ENCODE data around the gene BPIFB2. TPM values are rescaled to one million over a fixed set of nuclear protein-coding genes. Genes with fewer than 3 reads are reported as not detected.

The BPIFB2 gene
- polyA plus RNA-seq, 1 donor from 2014 or later = not detected

GRCh38 chr20:33002087-33002808, 5.3 kb upstream of the BPIFB2 start:
- H3K27ac Mint-ChIP-seq = no peak overlapping the region
- H3K9me3 Mint-ChIP-seq = peaks cover 0 to 2% (median 0%) of the 10 kb centered on the region in 3 donors
- no peaks in the 10 kb centered on the region for H3K27me3 Mint-ChIP-seq
- H3K4me1 Mint-ChIP-seq = peaks cover 3 to 13% (median 11%) of the 10 kb centered on the region in 3 donors
- no peak overlapping the region for H3K4me3 Mint-ChIP-seq
- H3K36me3 Mint-ChIP-seq = peaks cover 8% of the 10 kb centered on the region

- Mint-ChIP-seq H3K4me1 (peaks cover 4 to 11% (median 5%) of the 10 kb centered on the region in 3 donors), H3K9me3 (peaks cover 0 to 2% (median 0%) of the 10 kb centered on the region in 3 donors), H3K27me3 (no peaks in the 10 kb centered on the region), H3K27ac (peak within 1 kb of the TSS in 2 of 3 donors; percentile 24 to 37), H3K36me3 (peaks cover 5% of the 10 kb centered on the region), H3K4me3 (no peak within 1 kb of the TSS)
These were observed 3.3 kb upstream of the BPIFB2 start, which contains the start of gene SUN5 for GRCh38 chr20:33004141-33004751. SUN5 (minus strand) TSS chr20:33004433; CDS start chr20:33004340, 93 bp downstream.

GRCh38 chr20:33005132-33005566, 2.4 kb upstream of the BPIFB2 start:
- Mint-ChIP-seq H3K9me3 (peaks cover 0 to 2% (median 0%) of the 10 kb centered on the region in 3 donors), H3K4me1 (peaks cover 0 to 7% (median 2%) of the 10 kb centered on the region in 3 donors), H3K27me3 (no peaks in the 10 kb centered on the region), H3K36me3 (peaks cover 5% of the 10 kb centered on the region), H3K4me3 (no peak overlapping the region), H3K27ac (peak overlapping the region in 1 of 3 donors; percentile 24)

GRCh38 chr20:33005908-33006775, 1.4 kb upstream of the BPIFB2 start:
- Mint-ChIP-seq H3K4me1 (peaks cover 0 to 5% (median 2%) of the 10 kb centered on the region in 3 donors), H3K27ac (no peak overlapping the region), H3K4me3 (no peak overlapping the region), H3K27me3 (no peaks in the 10 kb centered on the region), H3K9me3 (peaks cover 0 to 2% (median 0%) of the 10 kb centered on the region in 3 donors), H3K36me3 (peaks cover 5% of the 10 kb centered on the region)

GRCh38 chr20:33006776-33007375, 628 bp upstream of the BPIFB2 start:
- H3K4me1 Mint-ChIP-seq = peaks cover 0 to 5% (median 2%) of the 10 kb centered on the region in 3 donors
- H3K9me3 Mint-ChIP-seq = peaks cover 0 to 2% (median 0%) of the 10 kb centered on the region in 3 donors
- H3K27ac Mint-ChIP-seq = no peak overlapping the region
- peaks cover 5% of the 10 kb centered on the region for H3K36me3 Mint-ChIP-seq
- H3K4me3 Mint-ChIP-seq = no peak overlapping the region
- no peaks in the 10 kb centered on the region for H3K27me3 Mint-ChIP-seq

GRCh38 chr20:33008336-33009213, 1.1 kb downstream of the BPIFB2 start:
- Mint-ChIP-seq H3K4me1 (peaks cover 0 to 5% (median 2%) of the 10 kb centered on the region in 3 donors), H3K27me3 (peaks cover 2% of the 10 kb centered on the region), H3K27ac (no peak overlapping the region), H3K4me3 (no peak overlapping the region), H3K9me3 (peaks cover 0 to 2% (median 0%) of the 10 kb centered on the region in 3 donors), H3K36me3 (no peaks in the 10 kb centered on the region)

GRCh38 chr20:33009214-33010132, 2.0 kb downstream of the BPIFB2 start:
- H3K4me1 Mint-ChIP-seq = peaks cover 0 to 5% (median 2%) of the 10 kb centered on the region in 3 donors
- peak overlapping the region in 1 of 3 donors; percentile 55 for H3K27ac Mint-ChIP-seq
- H3K36me3 Mint-ChIP-seq = no peaks in the 10 kb centered on the region
- H3K27me3 Mint-ChIP-seq = peaks cover 2% of the 10 kb centered on the region
- H3K4me3 Mint-ChIP-seq = no peak overlapping the region
- H3K9me3 Mint-ChIP-seq = peaks cover 0 to 2% (median 0%) of the 10 kb centered on the region in 3 donors

GRCh38 chr20:33010133-33010504, 2.6 kb downstream of the BPIFB2 start:
- H3K27ac Mint-ChIP-seq = no peak overlapping the region

GRCh38 chr20:33010674-33011449, 3.4 kb downstream of the BPIFB2 start:
- Mint-ChIP-seq H3K9me3 (no peaks in the 10 kb centered on the region), H3K4me3 (no peak overlapping the region), H3K27ac (no peak overlapping the region), H3K27me3 (peaks cover 2% of the 10 kb centered on the region), H3K36me3 (no peaks in the 10 kb centered on the region), H3K4me1 (peaks cover 0 to 5% (median 2%) of the 10 kb centered on the region in 3 donors)

More at GRCh38 chr20:33010133-33010504, 2.6 kb downstream of the BPIFB2 start:
- Mint-ChIP-seq H3K36me3 (no peaks in the 10 kb centered on the region), H3K4me1 (peaks cover 0 to 5% (median 2%) of the 10 kb centered on the region in 3 donors), H3K4me3 (no peak overlapping the region), H3K9me3 (peaks cover 0 to 2% (median 0%) of the 10 kb centered on the region in 3 donors), H3K27me3 (peaks cover 2% of the 10 kb centered on the region)

- Mint-ChIP-seq H3K27ac (no peak overlapping the region), H3K9me3 (no peaks in the 10 kb centered on the region), H3K4me1 (peaks cover 0 to 7% (median 5%) of the 10 kb centered on the region in 3 donors)
These were observed 5.1 kb downstream of the BPIFB2 start for GRCh38 chr20:33012327-33013189.

GRCh38 chr20:33013701-33014326, 6.3 kb downstream of the BPIFB2 start:
- Mint-ChIP-seq H3K9me3 (no peaks in the 10 kb centered on the region), H3K27ac (no peak overlapping the region), H3K27me3 (peaks cover 2% of the 10 kb centered on the region), H3K36me3 (no peaks in the 10 kb centered on the region), H3K4me1 (peaks cover 0 to 7% (median 5%) of the 10 kb centered on the region in 3 donors), H3K4me3 (no peak overlapping the region)

More at GRCh38 chr20:33012327-33013189, 5.1 kb downstream of the BPIFB2 start:
- Mint-ChIP-seq H3K36me3 (no peaks in the 10 kb centered on the region), H3K27me3 (peaks cover 2% of the 10 kb centered on the region), H3K4me3 (no peak overlapping the region)
